Measurements from ENCODE around the gene BET1. TPM values are rescaled to one million over a fixed set of nuclear protein-coding genes. Genes with fewer than 3 reads are reported as not detected.

BET1 gene
- total RNA-seq, 1 experiment from 2014 or later, result 21.4 TPM

DNA sequence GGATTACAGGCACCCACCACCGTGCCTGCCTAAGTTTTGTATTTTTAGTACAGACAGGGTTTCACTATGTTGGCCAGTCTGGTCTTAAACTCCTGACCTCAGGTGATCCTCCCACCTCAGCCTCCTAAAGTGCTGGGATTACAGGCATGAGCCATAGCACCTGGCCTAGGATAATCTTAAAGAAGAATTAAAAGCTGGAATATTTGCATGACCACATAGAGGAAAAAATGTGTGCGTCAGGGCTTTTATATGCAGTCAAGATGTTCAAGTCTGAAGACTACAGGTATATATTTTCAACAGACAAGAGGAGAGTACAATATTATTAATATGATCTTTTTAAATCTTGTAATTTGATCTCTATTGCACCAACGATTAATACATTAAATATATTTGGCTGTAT lies 43.2 kb downstream of the BET1 start:
- Histone ChIP-seq H3K18ac (ENCODE audit: insufficient read length, low read depth, low read length) (no peak overlapping the region), H4K5ac (ENCODE audit: insufficient read length, low read depth, low read length) (no peak overlapping the region), H3K4ac (ENCODE audit: low read depth, low read length) (no peak overlapping the region), H4K91ac (ENCODE audit: insufficient read length, low read depth, low read length) (no peak overlapping the region), H2BK5ac (ENCODE audit: insufficient read length, low read length) (no peak overlapping the region), H3K9me3 (ENCODE audit: control insufficient read depth, low read depth, low read length) (no peaks in the 10 kb centered on the region), H3K56ac (ENCODE audit: insufficient read length, low read depth, low read length) (no peak overlapping the region), H3K23me2 (ENCODE audit: insufficient read length, low read depth, low read length, poor library complexity, severe bottlenecking) (no peaks in the 10 kb centered on the region), H2AFZ (ENCODE audit: low read length) (no peak overlapping the region), H3K27ac (ENCODE audit: insufficient read length, low read depth, low read length) (no peak overlapping the region), H3K14ac (ENCODE audit: insufficient read depth, low read length) (no peak overlapping the region), H4K8ac (replicated peaks; ENCODE audit: insufficient read length, low read depth, low read length) (no peak overlapping the region), H2BK20ac (ENCODE audit: low read depth, low read length, poor library complexity, severe bottlenecking) (no peak overlapping the region), H2BK15ac (ENCODE audit: low read depth, low read length) (no peak overlapping the region), H2AK5ac (ENCODE audit: insufficient read length, low read length) (no peak overlapping the region), H3T11ph (ENCODE audit: low read length) (no peak overlapping the region), H2BK12ac (ENCODE audit: insufficient read length, low read depth, low read length) (no peak overlapping the region), H2BK120ac (ENCODE audit: low read depth, low read length, poor library complexity, severe bottlenecking) (no peak overlapping the region), H3K23ac (ENCODE audit: insufficient read length, low read depth, low read length) (no peak overlapping the region), H3K79me1 (ENCODE audit: insufficient read depth, low read depth, low read length, poor library complexity, severe bottlenecking) (no peaks in the 10 kb centered on the region), H4K20me1 (ENCODE audit: control insufficient read depth, insufficient read depth, insufficient read length) (no peaks in the 10 kb centered on the region), H3K9ac (ENCODE audit: extremely low read depth, insufficient read length, low read length) (no peak overlapping the region), H3K4me2 (ENCODE audit: insufficient read depth, insufficient read length, low read length) (no peak overlapping the region), H3K27me3 (ENCODE audit: insufficient read depth, low read length) (no peaks in the 10 kb centered on the region), H3K79me2 (ENCODE audit: insufficient read depth, low read length) (no peaks in the 10 kb centered on the region), H3K4me1 (ENCODE audit: insufficient read depth, low read length) (no peaks in the 10 kb centered on the region)
- Mint-ChIP-seq H3K36me3 (ENCODE audit: insufficient read depth in 1 of 3, low read depth in 3 of 3) (no peaks in the 10 kb centered on the region), H3K4me1 (no peaks in the 10 kb centered on the region), H3K27ac (no peak overlapping the region; a peak in 1 of 7 replicates), H3K27me3 (ENCODE audit: low read depth) (no peaks in the 10 kb centered on the region), H3K4me3 (no peak overlapping the region), H3K9me3 (peaks cover 0 to 2% of the 10 kb centered on the region in 2 experiments; a peak in 1 of 5 replicates)
- DNase-seq, result no peak
- no CpG with 5 or more reads among the region's 3 CpGs for WGBS (ENCODE audit: extremely low coverage, insufficient read length, low lambda C conversion rate)
- TF ChIP-seq CTCF (conservative IDR thresholded peaks at IDR 0.05), result no peak

Data from H9 (cell line).